ENCODE data around the gene VRK2.
"Not testable (repeated sequence)": the region's sequence is repeated elsewhere in the genome, so short reads cannot be mapped to it uniquely, and the experiment has no call there.

Gene VRK2

DNA sequence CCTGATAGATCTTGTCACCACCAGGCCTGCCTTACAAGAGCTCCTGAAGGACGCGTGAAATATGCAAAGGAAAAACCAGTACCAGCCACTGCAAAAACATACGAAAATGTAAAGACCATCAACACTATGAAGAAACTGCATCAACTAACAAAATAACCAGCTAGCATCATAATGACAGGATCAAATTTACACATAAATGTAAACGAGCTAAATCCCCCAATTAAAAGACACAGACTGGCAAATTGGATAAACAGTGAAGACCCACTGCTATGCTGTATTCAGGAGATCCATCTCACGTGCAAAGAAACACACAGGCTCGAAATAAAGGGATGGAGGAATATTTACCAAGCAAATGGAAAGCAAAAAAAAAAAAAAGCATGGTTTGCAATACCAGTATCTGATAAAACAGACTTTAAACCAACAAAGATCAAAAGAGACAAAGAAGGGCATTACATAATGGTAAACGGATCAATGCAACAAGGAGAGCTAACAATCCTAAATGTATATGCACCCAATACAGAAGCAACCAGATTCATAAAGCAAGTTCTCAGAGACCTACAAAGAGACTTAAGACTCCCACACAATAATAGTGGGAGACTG lies 123.8 kb downstream of the VRK2 start:
- not testable (repeated sequence) for DNase-seq

DNA sequence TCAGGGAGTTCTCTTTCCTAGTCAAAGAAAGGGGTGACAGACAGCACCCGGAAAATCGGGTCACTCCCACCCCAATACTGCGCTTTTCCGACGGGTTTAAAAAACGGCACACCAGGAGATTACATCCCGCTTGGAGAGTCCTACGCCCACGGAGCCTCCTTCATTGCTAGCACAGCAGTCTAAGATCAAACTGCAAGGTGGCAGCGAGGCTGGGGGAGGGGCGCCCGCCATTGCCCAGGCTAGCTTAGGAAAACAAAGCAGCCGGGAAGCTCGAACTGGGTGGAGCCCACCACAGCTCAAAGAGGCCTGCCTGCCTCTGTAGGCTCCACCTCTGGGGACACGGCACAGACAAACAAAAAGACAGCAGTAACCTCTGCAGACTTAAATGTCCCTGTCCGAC lies 125.2 kb downstream of the VRK2 start:
- not testable (repeated sequence) for DNase-seq

DNA sequence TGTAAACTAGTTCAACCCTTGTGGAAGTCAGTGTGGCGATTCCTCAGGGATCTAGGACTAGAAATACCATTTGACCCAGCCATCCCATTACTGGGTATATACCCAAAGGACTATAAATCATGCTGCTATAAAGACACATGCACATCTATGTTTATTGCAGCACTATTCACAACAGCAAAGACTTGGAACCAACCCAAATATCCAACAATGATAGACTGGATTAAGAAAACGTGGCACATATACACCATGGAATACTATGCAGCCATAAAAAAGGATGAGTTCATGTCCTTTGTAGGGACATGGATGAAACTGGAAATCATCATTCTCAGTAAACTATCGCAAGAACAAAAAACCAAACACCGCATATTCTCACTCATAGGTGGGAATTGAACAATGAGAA lies 130.6 kb downstream of the VRK2 start:
- not testable (repeated sequence) for DNase-seq

DNA sequence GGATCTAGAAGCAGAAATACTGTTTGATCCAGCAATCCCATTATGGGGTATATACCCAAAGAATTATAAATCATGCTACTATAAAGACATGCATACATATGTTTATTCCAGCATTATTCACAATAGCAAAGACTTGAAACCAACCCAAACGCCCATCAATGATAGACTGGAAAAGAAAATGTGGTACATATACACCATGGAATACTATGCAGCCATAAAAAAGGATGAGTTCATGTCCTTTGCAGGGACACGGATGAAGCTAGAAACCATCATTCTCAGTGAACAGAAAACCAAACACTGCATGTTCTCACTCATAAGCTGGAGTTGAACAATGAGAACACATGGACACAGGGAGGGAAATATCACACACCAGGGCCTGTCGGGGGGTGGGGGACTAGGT lies 133.6 kb downstream of the VRK2 start:
- not testable (repeated sequence) for DNase-seq

DNA sequence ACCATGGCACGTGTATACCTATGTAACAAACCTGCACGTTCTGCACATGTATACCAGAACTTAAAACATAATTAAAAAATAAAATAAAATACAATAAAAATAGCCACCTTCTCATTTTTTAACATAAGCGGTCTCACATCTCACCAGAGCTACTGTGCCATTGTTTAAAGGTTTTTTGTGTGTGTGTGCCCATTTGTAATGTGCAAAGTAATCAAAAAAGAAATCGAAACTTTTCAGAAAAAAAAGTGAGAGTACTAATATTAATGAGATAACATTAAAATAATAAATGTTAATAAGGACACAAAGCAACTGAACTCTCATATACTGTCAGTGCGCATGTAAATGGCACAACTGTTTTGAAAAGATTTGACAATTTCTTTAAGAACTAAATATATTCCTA lies 134.0 kb downstream of the VRK2 start:
- DNase-seq = no peak

DNA sequence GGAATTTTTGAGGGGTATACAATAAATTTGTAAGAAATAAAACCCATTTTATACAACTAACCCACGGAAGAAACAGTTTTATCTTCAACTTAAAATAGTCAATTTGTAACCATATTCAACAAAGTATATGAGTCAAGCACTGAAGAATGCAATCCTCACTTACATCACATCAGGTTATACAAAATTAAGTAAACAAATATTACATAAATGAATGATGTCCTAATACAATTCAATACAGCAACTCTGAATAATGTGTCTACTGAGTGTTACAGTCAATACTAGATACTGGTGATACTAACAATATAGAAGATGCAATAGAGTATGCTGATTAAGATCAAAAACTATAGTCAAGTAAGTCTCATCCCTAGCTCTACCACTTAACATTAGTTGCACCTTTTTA lies 135.9 kb downstream of the VRK2 start:
- no peak for DNase-seq

DNA sequence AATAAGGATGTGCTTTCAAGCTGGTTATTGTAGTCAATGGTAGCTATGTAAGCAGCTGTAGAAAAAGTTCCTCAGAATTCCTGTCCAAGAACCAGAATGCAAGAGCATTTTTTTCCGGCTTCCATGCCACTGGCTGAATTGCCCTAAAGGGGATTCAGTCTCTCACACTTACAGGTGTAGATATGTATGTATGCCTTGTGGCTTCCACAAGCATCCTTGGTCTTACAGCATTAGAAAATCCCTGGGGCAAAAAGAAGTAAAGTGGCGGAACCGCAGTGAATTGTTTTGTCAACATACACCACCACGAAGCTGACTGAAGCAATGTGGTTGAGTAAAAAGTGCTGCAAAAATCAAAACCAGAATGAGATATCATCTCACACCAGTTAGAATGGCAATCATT lies 139.9 kb downstream of the VRK2 start:
- DNase-seq = no peak

DNA sequence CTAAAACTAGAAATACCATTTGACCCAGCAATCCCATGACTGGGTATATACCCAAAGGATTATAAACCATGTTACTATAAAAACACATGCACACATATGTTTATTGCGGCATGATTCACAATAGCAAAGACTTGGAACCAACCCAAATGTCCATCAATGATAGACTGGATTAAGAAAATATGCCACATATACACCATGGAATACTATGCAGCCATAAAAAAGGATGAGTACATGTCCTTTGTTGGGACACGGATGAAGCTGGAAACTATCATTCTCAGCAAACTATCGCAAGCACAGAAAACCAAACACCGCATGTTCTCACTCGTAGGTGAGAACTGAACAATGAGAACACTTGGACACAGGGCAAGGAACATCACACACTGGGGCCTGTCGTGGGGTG lies 140.4 kb downstream of the VRK2 start:
- not testable (repeated sequence) for DNase-seq

DNA sequence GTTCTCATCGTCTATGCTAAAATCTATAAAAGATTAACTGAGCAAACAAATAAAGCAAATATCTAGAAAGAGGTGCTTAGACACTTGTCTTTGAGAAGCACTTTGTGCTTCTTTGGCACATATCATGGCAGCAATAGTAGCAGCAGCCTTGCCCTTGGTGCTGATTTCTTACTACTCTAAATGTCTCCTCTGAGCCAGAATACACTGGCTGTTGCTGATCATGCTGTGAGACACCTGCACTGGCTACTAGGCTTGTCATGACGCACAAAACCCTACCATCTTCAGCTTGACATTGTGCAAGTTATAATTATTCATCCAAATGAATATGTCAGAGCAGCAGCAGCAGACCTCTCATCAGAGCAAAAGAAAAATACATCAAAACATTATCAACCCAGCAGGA lies 147.9 kb downstream of the VRK2 start:
- DNase-seq = no peak

DNA sequence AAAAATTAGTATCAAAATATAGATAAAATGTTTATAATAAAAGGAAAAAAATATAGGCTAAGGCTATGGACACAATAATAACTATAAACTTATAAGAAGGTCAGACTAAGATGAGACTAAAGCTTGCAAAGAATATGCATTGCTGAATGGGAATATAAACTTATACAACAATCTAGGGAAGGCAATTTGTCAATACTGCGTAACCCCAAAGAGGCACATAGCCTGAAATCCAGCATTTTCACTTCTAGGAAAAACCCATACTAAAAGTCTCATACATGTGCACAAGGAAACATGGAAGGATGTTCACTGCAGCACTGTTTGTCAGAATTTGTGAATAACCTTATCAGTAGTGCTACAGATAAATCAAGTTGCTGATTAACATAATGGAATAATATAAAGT lies 149.1 kb downstream of the VRK2 start:
- no peak for DNase-seq

DNA sequence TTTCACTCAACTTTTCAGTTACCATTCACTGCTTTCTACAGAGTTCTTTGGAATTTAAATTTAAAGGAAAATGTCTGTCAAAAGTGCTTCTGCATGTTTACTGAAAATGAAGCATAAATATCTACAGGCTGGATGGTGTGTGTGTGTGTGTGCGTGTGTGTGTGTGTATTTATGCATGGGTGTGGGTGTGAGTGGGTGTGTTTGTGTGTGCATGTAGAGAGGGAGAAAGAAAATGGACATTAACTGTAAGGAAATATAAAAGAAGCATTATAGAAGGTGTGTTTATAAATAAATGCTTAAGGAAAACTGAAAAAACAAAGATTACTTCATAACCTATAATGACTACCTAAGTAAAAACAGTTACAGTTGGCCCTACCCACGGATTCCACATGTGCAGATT lies 151.3 kb downstream of the VRK2 start:
- no peak for DNase-seq

DNA sequence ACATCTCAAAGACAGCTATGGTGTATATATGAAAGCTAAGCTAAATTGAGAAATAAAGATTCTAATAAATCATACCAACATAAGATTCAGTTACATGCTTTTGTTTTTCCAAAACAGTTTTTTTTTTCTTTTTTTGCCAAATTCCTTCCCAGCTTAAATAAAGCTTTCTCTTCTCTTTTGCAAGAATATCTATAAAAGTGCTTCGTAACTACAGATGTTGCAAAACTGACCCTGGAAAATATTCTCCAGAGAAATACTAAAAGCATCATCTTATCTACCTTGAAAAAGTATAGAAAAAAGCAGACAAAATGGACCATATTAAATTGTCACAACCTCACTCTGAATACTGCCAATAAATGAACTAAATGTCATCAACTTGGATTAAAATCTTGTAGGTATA lies 155.8 kb downstream of the VRK2 start:
- no peak for DNase-seq

DNA sequence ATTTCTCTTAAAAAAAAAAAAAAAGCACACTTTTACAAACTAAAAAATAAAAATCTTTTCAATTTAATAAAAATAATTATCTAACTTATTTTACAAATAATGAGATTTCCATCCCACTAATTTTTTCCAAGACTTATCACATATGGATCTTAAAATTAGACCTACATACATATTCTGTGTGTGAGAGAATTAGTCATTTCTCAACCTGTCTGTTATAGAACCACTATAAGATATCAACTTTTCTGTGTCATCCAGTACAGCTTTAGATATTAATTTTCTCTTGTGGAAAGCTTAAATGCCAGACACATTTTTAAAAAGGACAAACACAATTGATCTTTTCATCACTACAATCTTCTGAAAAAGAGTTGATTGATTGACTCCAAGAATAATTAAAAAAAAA lies 156.4 kb downstream of the VRK2 start:
- DNase-seq = no peak

DNA sequence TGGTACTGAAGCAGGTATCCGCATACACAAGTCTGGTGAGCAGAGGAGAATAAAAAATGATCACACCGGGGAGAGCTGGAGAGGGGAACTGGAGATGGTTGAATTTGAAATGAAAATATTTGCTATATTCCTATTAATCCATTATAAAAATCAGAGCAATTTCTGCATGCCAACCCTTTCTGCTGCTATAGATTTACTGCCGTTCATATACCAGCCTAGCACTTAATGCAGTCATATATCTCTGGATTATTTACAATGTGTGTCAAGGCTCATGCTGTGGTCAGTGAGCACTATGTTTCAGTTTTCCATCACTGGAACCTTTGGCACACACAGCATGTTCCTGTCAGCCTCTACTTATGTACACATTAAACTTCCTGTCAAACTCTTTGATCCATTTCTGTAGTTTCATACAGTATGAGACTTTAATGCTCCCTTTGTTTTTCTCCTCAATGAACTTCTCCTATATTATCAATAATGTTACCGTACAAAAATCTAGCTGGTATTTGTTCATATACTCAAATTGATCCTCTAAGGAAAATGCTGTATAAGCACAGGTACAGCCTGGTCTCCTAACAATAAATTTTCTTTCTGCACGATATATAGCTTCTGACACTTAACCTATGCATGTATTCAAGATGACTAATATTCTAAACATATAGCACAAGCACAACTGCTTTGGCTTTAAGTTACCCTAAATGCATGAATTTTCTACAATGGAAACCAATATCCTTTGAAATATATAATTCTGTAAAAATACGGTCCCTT lies 157.8 kb downstream of the VRK2 start:
- DNase-seq = no peak

DNA sequence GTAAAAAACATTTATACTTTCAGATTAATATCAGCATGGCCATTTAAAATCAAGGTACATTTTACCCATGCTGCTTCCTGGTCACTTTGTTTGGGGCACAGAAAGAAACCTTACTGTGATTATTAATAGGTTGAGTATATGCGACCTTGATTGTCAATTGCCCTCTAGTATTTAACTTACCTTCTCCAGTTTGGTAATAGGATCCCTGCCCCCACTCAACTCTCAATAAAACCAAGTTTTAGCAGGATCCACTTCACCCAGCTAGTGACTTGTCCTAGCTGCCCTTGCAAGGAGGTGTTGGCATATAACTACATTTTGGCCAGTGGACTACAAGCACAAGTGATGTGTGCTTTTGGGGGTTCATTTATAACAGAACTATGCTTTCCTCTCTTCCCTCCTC lies 160.2 kb downstream of the VRK2 start:
- no peak for DNase-seq

DNA sequence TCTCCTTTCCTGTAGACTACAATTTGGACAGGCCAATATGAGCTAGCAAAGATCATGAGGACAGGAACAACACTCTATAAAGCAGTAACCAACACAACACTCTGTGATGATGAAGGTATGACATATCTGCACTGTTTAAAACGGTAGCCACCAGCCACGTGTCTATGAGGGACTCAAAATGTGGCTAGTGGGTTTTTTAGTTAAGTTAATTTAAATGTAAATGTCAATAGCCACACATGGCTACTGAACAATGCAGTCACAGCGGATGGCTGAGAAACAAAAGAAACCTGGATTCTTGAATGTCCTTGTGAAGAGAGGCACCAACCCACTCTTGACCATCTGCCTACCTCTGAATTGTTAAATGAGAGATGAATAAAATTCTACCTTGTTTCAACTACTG lies 160.6 kb downstream of the VRK2 start:
- DNase-seq = no peak
